Memory B cell (primary cell): Measurements from ENCODE around the gene WRNIP1.

ENCODE experiments used
- ATAC-seq: fragments of 150-1000 bp; cut with Tn5 transposase; 2 replicates; pipeline ENCODE4 v1.10.0; 2021; ENCODE audit warnings: low read depth, mild to moderate bottlenecking, moderate library complexity
- DNase-seq, 2 donors: peaks; one replicate each; pipeline ENCODE4 v3.0.0; 2022; ENCODE audit warnings: low spot score in 2 of 2
- H3K27ac Mint-ChIP-seq: one replicate; pipeline ENCODE4 v1.8.0; 2022; ENCODE audit warnings: mild to moderate bottlenecking, moderate library complexity, mixed read lengths
- H3K27me3 Mint-ChIP-seq: one replicate; pipeline ENCODE4 v1.8.0; 2022; ENCODE audit warnings: mixed read lengths
- H3K36me3 Mint-ChIP-seq: one replicate; pipeline ENCODE4 v1.8.0; 2022; ENCODE audit warnings: mild to moderate bottlenecking, mixed read lengths
- H3K4me1 Mint-ChIP-seq: one replicate; pipeline ENCODE4 v1.8.0; 2022; ENCODE audit warnings: mixed read lengths
- H3K4me3 Mint-ChIP-seq: one replicate; pipeline ENCODE4 v1.8.0; 2022; ENCODE audit warnings: mild to moderate bottlenecking, moderate library complexity, mixed read lengths
- H3K9me3 Mint-ChIP-seq: one replicate; pipeline ENCODE4 v1.8.0; 2022; ENCODE audit warnings: mixed read lengths

The WRNIP1 gene

GRCh38 chr6:2777249-2777648, 12.1 kb downstream of the WRNIP1 start:
- no peak overlapping the region for H3K27ac Mint-ChIP-seq
- DNase-seq (no peak), ATAC-seq (no peak)
- peaks cover 17% of the 10 kb centered on the region for H3K4me1 Mint-ChIP-seq
- H3K27me3 Mint-ChIP-seq, result no peaks in the 10 kb centered on the region
- peaks cover 22% of the 10 kb centered on the region for H3K36me3 Mint-ChIP-seq
- no peak overlapping the region for H3K4me3 Mint-ChIP-seq
- no peaks in the 10 kb centered on the region for H3K9me3 Mint-ChIP-seq

GRCh38 chr6:2780102-2780737, 15.0 kb downstream of the WRNIP1 start:
- Mint-ChIP-seq H3K4me1 (peaks cover 7% of the 10 kb centered on the region), H3K27me3 (no peaks in the 10 kb centered on the region), H3K4me3 (no peak overlapping the region), H3K36me3 (peaks cover 15% of the 10 kb centered on the region), H3K27ac (no peak overlapping the region), H3K9me3 (no peaks in the 10 kb centered on the region)
- ATAC-seq (no peak), DNase-seq (no peak)

DNA sequence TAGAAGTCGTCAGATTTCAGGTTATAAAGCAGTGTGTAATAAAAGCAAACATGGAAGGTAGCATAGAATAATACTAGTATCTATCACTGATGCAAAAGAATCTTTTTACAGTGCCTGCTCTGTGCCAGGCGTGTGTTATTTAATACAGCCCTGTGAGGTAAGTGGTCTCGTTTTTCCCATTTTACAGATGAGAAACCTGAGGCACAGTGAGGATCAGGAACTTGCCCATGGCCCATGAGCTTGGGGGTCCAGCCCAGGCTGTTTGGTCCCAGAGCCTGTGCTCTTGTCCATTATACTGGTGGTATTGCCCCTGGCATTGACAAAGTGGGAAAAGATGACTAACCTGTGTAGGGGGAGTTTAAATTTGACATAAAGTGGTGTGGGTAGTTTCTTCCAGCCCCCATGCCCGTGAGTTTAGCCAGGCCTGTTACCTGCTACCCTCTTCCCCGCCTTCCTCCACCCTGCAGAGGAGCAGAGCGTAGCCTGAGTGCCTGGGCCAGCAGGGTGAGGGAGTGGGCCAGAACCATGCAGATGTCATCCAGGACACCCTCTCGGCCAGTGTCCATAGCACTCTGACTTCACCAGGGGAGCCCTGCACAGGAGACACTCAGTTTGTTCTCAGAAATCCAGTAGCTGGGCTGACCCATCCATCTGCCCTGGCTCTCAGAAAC, 16.6 kb downstream of the WRNIP1 start:
- no peaks in the 10 kb centered on the region for H3K27me3 Mint-ChIP-seq
- ATAC-seq, result no peak
- no peak overlapping the region for H3K4me3 Mint-ChIP-seq
- H3K36me3 Mint-ChIP-seq, result peaks cover 16% of the 10 kb centered on the region
- no peak overlapping the region for H3K27ac Mint-ChIP-seq
- DNase-seq, result no peak
- no peaks in the 10 kb centered on the region for H3K9me3 Mint-ChIP-seq
- H3K4me1 Mint-ChIP-seq, result peaks cover 5% of the 10 kb centered on the region

- Mint-ChIP-seq H3K4me3 (no peak overlapping the region), H3K36me3 (peaks cover 19% of the 10 kb centered on the region), H3K4me1 (peaks cover 7% of the 10 kb centered on the region), H3K27me3 (no peaks in the 10 kb centered on the region), H3K9me3 (no peaks in the 10 kb centered on the region), H3K27ac (no peak overlapping the region)
- ATAC-seq (no peak), DNase-seq (no peak)
Measured at GRCh38 chr6:2782356-2782708, 17.1 kb downstream of the WRNIP1 start.

DNA sequence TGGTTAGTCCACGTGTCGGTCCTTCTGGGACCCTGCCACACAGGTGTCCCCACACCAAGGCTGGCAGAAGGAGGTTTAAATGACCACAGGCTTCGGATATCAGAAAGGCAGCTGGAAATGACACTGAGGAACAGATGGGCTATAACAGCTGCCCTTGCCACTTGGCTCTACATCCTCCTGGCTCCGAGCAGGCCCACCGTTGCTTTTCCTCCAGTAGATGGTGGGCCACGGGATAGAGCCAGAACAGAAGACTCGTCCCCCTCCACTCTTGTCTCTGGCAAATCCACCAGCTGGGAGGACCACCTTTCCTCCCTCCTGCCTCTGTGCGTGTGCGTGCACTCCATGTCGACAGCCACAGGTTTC, 17.6 kb downstream of the WRNIP1 start:
- Mint-ChIP-seq H3K4me1 (peaks cover 4% of the 10 kb centered on the region), H3K36me3 (peaks cover 23% of the 10 kb centered on the region), H3K27ac (no peak overlapping the region), H3K27me3 (no peaks in the 10 kb centered on the region), H3K4me3 (no peak overlapping the region), H3K9me3 (no peaks in the 10 kb centered on the region)
- DNase-seq, result no peak
- ATAC-seq, result no peak

DNA sequence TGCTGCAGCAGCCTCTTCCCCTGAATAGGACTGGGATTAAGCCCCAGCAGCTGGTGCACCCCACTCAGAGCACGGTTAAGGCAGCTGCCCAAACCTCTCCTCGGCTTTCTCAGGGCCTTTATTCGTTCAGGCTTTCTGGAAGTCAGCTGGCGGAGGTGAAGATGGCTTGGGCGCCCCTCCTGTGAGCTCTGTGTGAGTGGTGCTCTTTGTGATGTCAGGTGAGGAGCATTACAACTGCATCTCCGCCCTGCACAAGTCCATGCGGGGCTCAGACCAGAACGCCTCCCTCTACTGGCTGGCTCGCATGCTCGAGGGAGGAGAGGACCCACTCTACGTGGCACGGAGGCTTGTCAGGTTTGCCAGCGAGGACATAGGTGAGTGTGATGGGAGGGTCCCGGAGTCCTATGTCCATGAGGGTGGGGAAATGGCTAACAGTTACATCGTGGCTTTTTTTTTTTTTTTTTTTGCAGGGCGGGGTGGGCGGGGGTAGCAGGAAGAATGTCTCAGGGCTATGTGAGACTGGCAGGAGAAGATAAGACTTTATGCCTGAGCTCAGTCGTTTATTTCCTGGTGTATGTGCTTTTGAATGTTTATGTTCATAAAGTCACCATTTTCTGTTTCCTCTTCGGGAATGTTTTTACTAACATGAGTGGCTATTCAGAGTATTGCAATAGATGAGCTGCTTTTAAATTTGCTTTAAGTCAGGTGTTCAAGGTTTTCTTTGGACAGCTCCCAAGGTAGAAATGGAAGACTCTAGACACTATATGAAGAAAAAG, 18.2 kb downstream of the WRNIP1 start:
- ATAC-seq (no peak), DNase-seq (no peak)
- Mint-ChIP-seq H3K9me3 (no peaks in the 10 kb centered on the region), H3K27me3 (no peaks in the 10 kb centered on the region), H3K4me1 (peaks cover 4% of the 10 kb centered on the region), H3K27ac (no peak overlapping the region), H3K36me3 (peaks cover 25% of the 10 kb centered on the region), H3K4me3 (no peak overlapping the region)

GRCh38 chr6:2784061-2784460, 18.9 kb downstream of the WRNIP1 start:
- Mint-ChIP-seq H3K27me3 (no peaks in the 10 kb centered on the region), H3K4me3 (no peak overlapping the region), H3K9me3 (no peaks in the 10 kb centered on the region), H3K27ac (no peak overlapping the region), H3K36me3 (peaks cover 25% of the 10 kb centered on the region), H3K4me1 (peaks cover 4% of the 10 kb centered on the region)
- DNase-seq (no peak), ATAC-seq (no peak)

DNA sequence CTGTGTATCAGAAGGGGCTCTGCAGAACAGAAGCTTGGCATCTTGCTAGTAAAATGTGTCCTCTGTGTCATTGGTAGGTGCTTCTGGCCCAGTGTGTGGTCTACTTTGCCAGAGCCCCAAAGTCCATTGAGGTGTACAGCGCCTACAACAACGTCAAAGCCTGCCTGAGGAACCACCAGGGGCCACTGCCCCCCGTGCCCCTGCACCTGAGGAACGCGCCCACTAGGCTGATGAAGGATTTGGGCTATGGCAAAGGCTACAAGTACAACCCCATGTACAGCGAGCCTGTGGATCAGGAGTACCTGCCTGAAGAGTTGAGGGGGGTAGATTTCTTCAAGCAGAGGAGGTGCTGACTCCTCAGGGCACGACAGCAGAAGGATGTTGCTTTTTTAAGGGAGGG, 19.7 kb downstream of the WRNIP1 start:
- Mint-ChIP-seq H3K36me3 (peaks cover 25% of the 10 kb centered on the region), H3K27me3 (no peaks in the 10 kb centered on the region), H3K9me3 (no peaks in the 10 kb centered on the region), H3K4me1 (peaks cover 4% of the 10 kb centered on the region), H3K27ac (no peak overlapping the region), H3K4me3 (no peak overlapping the region)
- DNase-seq (no peak), ATAC-seq (no peak)

DNA sequence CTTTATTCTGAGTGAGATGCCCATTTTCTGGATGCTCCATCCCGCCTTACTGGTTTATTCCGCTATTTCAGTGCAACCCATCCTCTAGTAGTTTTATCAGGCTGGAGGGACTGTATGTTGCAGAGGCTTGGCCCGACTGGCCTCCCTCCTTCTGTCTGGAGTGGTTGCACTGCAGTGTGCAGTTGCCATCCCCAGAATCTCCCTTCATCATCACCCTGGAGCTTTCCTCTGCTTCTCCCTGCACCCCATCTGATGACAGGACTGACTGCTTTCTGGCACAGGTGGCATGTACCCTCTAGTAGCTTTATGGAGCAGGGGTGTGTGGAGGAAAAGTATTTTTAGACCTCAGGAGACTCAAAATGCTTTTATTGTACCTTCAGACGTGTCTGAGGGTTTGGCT, 21.1 kb downstream of the WRNIP1 start:
- peaks cover 21% of the 10 kb centered on the region for H3K36me3 Mint-ChIP-seq
- no peaks in the 10 kb centered on the region for H3K27me3 Mint-ChIP-seq
- H3K27ac Mint-ChIP-seq, result no peak overlapping the region
- H3K4me3 Mint-ChIP-seq, result no peak overlapping the region
- peaks cover 5% of the 10 kb centered on the region for H3K4me1 Mint-ChIP-seq
- ATAC-seq (no peak), DNase-seq (no peak)
- H3K9me3 Mint-ChIP-seq, result no peaks in the 10 kb centered on the region

- peak; percentile 88 for ATAC-seq
- Mint-ChIP-seq H3K4me3 (peak overlapping the region; percentile 46), H3K27ac (peak overlapping the region; percentile 71), H3K9me3 (no peaks in the 10 kb centered on the region), H3K4me1 (peaks cover 18% of the 10 kb centered on the region), H3K36me3 (peaks cover 13% of the 10 kb centered on the region), H3K27me3 (no peaks in the 10 kb centered on the region)
- peak; percentile 43 to 51 for DNase-seq
Measured at GRCh38 chr6:2790588-2791449, 25.6 kb downstream of the WRNIP1 start.

GRCh38 chr6:2791450-2791974, 26.3 kb downstream of the WRNIP1 start:
- ATAC-seq (peak; percentile 73), DNase-seq (no peak)
- Mint-ChIP-seq H3K9me3 (no peaks in the 10 kb centered on the region), H3K36me3 (peaks cover 9% of the 10 kb centered on the region), H3K4me3 (peak overlapping the region; percentile 46), H3K27me3 (no peaks in the 10 kb centered on the region), H3K4me1 (peaks cover 18% of the 10 kb centered on the region), H3K27ac (peak overlapping the region; percentile 46)

DNA sequence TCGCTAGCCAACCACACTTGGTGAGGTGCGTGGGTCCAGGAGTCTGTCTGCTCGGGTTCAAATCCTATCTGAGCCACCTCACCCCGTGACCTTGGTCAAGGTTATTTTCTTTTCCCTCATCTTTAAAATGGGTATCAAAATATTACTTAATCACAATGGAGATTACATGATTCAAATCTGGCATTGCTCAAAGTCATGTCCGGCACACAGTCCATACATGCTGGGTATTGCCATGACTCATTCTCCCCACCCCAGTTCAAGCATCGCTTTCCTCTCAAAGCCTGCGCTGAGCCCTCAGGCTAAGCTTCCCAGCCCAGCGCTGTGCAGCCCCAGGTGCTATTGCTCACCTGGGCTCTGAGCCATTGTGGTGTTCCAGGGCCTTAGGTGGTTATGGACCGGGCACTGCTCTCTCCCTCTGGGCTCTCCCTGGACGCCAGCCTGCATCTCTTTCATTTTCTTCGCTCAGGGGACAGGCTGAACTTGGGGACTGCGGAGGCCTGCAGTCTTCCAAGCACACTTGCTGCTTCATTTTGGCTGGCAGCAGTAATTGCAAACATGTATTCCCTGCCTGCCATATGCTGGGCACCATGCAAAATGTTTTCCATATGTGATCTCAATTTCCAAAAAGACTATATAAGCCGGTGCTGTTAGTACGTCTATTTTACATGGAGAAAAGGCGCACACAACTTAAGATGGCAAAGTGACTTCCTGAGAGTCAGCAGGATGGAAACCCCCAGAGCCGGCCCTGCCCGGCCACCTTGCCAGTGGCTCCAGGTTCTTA, 27.3 kb downstream of the WRNIP1 start:
- no peaks in the 10 kb centered on the region for H3K27me3 Mint-ChIP-seq
- H3K4me1 Mint-ChIP-seq, result peaks cover 16% of the 10 kb centered on the region
- H3K36me3 Mint-ChIP-seq, result peaks cover 4% of the 10 kb centered on the region
- no peaks in the 10 kb centered on the region for H3K9me3 Mint-ChIP-seq
- DNase-seq, result no peak
- ATAC-seq, result no peak
- no peak overlapping the region for H3K4me3 Mint-ChIP-seq
- H3K27ac Mint-ChIP-seq, result peak overlapping the region; percentile 46

DNA sequence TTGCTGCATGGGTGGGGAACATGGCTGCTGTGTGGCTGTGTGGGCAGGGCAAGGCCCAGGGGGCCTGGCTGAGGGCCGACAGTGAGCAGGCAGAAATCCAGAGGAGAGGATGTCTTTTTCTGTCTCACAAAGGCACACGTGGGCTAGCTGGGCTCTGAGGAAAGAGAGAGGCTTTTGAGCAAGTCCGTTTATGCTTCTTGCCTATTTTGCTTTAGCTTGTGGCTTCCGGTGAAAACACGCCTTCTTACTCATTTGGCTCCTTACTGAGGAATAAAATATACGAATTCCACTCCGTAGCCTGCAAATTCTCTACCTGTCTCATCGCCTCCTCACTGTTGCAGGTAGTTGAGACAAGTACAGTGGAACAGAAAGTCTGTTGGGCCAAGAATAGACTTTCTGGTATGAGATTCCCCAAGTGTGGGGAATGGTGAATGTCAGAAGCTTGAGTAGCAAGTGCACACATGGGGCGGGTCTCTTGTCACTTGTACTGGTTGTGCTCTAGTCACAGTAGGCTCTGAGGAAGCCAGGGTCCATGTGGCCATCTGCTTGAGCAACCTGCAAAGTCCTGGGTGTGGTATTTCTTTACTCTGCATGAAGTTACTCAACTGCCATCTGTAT, 28.4 kb downstream of the WRNIP1 start:
- Mint-ChIP-seq H3K4me1 (peaks cover 16% of the 10 kb centered on the region), H3K4me3 (no peak overlapping the region), H3K27ac (peak overlapping the region; percentile 55), H3K36me3 (no peaks in the 10 kb centered on the region), H3K9me3 (no peaks in the 10 kb centered on the region), H3K27me3 (no peaks in the 10 kb centered on the region)
- DNase-seq, result no peak
- no peak for ATAC-seq
